Naive thymus-derived CD4-positive, alpha-beta T cell (primary cell): ENCODE results near the gene SPIB. TPM values are rescaled to one million over a fixed set of nuclear protein-coding genes. Genes with fewer than 3 reads are reported as not detected.

ENCODE experiments used
- ATAC-seq: fragments of 150-1000 bp; cut with Tn5 transposase; 2 replicates; pipeline ENCODE4 v1.10.0; 2021; ENCODE audit warnings: mild to moderate bottlenecking, moderate library complexity
- CTCF ChIA-PET: fragments of 350-600 bp; sonication (Branson Sonifier 250); formaldehyde crosslinking; loops from one replicate; lab custom pipeline; 2021; ENCODE audit warnings: antibody characterized with exemption; lab: Charles Lee
- POLR2A ChIA-PET: fragments of 350-600 bp; sonication (Branson Sonifier 250); formaldehyde crosslinking; loops from one replicate; lab custom pipeline; 2021; ENCODE audit warnings: antibody characterized with exemption, inconsistent platforms; lab: Charles Lee
- DNase-seq, 9 donors: peaks; one replicate each; pipeline versions ENCODE4 v3.0.0 to v3.0.0-alpha.2; 2020 to 2022; ENCODE audit warnings: mixed read lengths in 1 of 9
- H3K27ac ChIP-seq: one replicate; pipeline ENCODE4 v1.7.0; 2013; ENCODE audit warnings: mild to moderate bottlenecking, low read depth, low read length, moderate library complexity
- H3K27me3 ChIP-seq, 2 donors: one replicate each; pipeline ENCODE4 v1.7.0; 2013; ENCODE audit warnings: low read length in 2 of 2, mild to moderate bottlenecking in 2 of 2, moderate library complexity in 2 of 2; ENCODE audit not compliant: control insufficient read depth in 2 of 2, insufficient read depth in 2 of 2
- H3K36me3 ChIP-seq, 3 experiments: 1 replicate in 2 of 3; 2 replicates in 1 of 3; pipeline ENCODE4 v1.7.0; 2013; ENCODE audit warnings: low read length in 3 of 3, mild to moderate bottlenecking in 3 of 3, moderate library complexity in 1 of 3; ENCODE audit not compliant: insufficient read depth in 3 of 3, control insufficient read depth in 2 of 3
- H3K4me1 ChIP-seq, 2 donors: one replicate each; pipeline ENCODE4 v1.7.0; 2013; ENCODE audit warnings: low read length in 2 of 2, mild to moderate bottlenecking in 2 of 2, moderate library complexity in 1 of 2; ENCODE audit not compliant: control insufficient read depth in 2 of 2, insufficient read depth in 2 of 2
- H3K4me3 ChIP-seq: 2 replicates; pipeline ENCODE4 v1.7.0; 2013; ENCODE audit warnings: mild to moderate bottlenecking, low read length
- H3K9me3 ChIP-seq, 3 experiments: 1 replicate in 2 of 3; 2 replicates in 1 of 3; pipeline ENCODE4 v1.7.0; 2013; ENCODE audit warnings: low read length in 3 of 3; ENCODE audit not compliant: control insufficient read depth in 2 of 3
- H3K27ac Mint-ChIP-seq, 9 donors: one replicate each; pipeline ENCODE4 v1.8.0; 2020 to 2022; ENCODE audit warnings: mixed read lengths in 9 of 9, mild to moderate bottlenecking in 8 of 9, moderate library complexity in 5 of 9, inconsistent platforms in 2 of 9
- H3K27me3 Mint-ChIP-seq, 5 donors: one replicate each; pipeline ENCODE4 v1.8.0; 2021 to 2022; ENCODE audit warnings: mixed read lengths in 5 of 5, mild to moderate bottlenecking in 1 of 5
- H3K36me3 Mint-ChIP-seq, 5 donors: one replicate each; pipeline ENCODE4 v1.8.0; 2020 to 2022; ENCODE audit warnings: mixed read lengths in 5 of 5, mild to moderate bottlenecking in 3 of 5, inconsistent platforms in 1 of 5
- H3K4me1 Mint-ChIP-seq, 7 donors: one replicate each; pipeline ENCODE4 v1.8.0; 2020 to 2022; ENCODE audit warnings: mixed read lengths in 7 of 7, mild to moderate bottlenecking in 3 of 7, inconsistent platforms in 1 of 7
- H3K4me3 Mint-ChIP-seq, 10 donors: one replicate each; pipeline ENCODE4 v1.8.0; 2020 to 2022; ENCODE audit warnings: mild to moderate bottlenecking in 10 of 10, mixed read lengths in 10 of 10, moderate library complexity in 6 of 10, inconsistent platforms in 2 of 10
- H3K9me3 Mint-ChIP-seq, 11 donors: one replicate each; pipeline ENCODE4 v1.8.0; 2020 to 2022; ENCODE audit warnings: mixed read lengths in 11 of 11, mild to moderate bottlenecking in 4 of 11, inconsistent platforms in 1 of 11, moderate library complexity in 1 of 11
- intact Hi-C, 2 donors: fragments of 100-400 bp; cut with micrococcal nuclease; formaldehyde crosslinking; loops; one replicate each; pipeline ENCODE4 v1.15.1; 2023
- polyA plus RNA-seq, 2 donors: library from polyadenylated mRNA; unstranded; fragments of 300-500 nt; fragmentation: Illumina TruSeq; gene quantifications; one replicate each; pipeline ENCODE4 v1.2.3, GENCODE V29; 2021
- total RNA-seq, 6 experiments: library from RNA in 5 of 6; stranded (reverse) in 5 of 6; gene quantifications; 1 replicate in 5 of 6; 2 replicates in 1 of 6; pipeline ENCODE4 v1.2.3 and lab custom pipeline; 2021 to 2026

SPIB gene
- total and polyA plus RNA-seq, 7 experiments from 2014 or later: 0.19 to 7.5 (median 0.94) TPM

DNA sequence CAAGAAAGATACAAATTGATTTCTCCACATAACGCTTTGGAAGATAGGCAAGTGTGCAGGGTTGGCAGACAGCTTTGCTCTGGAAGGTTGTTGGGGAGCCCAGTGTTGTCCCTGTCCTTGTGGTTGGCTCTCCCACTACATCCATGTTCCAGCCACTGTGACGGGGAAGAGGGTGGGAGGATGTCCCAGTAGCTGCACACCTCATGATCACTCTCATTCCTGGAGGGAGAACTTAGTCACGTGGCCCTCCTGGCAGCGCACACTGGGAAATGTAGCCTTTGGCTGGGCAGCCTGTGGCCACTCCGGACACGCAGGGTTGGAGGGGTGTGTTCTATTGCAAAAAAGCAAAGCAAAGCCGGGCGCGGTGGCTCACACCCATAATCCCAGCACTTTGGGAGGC lies 24.7 kb upstream of the SPIB start:
- H3K36me3 ChIP-seq: peaks cover 0 to 3% (median 0%) of the 10 kb centered on the region in 3 experiments
- H3K4me1 ChIP-seq: no peaks in the 10 kb centered on the region
- H3K9me3 ChIP-seq: no peaks in the 10 kb centered on the region
- H3K27me3 ChIP-seq: no peaks in the 10 kb centered on the region
- CTCF ChIA-PET: no interaction called here
- Mint-ChIP-seq H3K36me3 (peaks cover 4 to 30% (median 11%) of the 10 kb centered on the region in 5 donors), H3K4me1 (peaks cover 0 to 7% (median 4%) of the 10 kb centered on the region in 7 donors), H3K27me3 (no peaks in the 10 kb centered on the region), H3K27ac (no peak overlapping the region), H3K9me3 (no peaks in the 10 kb centered on the region), H3K4me3 (no peak overlapping the region)
- H3K27ac ChIP-seq: no peak overlapping the region
- POLR2A ChIA-PET: no interaction called here
- DNase-seq (no peak), ATAC-seq (no peak)
- H3K4me3 ChIP-seq: no peak overlapping the region
- intact Hi-C loops: no loop called here

DNA sequence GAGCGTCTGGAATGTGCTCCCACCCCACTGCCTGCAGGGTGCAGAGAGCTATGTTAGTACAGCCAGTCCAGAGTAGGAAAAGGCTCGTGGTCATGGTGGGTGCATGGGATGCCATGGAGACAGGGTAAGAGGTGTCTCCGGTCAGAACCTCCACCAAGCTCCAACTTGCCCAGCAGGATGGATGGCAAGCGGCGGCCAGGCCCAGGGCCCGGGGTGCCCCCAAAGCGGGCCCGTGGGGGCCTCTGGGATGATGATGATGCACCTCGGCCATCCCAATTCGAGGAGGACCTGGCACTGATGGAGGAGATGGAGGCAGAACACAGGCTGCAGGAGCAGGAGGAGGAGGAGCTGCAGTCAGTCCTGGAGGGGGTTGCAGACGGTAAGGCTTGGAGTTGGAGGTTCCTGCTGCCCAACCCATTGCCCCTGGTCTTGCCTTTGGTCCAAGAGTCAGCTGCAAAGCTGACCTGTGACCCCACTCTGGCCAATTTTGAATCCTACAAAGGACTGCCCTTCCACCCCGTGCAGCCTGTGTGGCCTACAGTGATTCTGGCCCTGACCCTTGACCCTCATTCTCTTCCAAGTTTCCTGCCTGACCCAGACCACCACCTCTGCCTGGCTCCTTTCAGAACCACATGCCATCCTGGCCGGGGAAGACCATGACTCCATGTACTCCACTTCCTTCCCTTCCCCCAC lies 19.9 kb upstream of the SPIB start:
- Histone ChIP-seq H3K4me3 (no peak overlapping the region), H3K4me1 (no peaks in the 10 kb centered on the region), H3K36me3 (peaks cover 0 to 31% (median 0%) of the 10 kb centered on the region in 3 experiments), H3K27ac (no peak overlapping the region), H3K9me3 (no peaks in the 10 kb centered on the region), H3K27me3 (no peaks in the 10 kb centered on the region)
- ATAC-seq (no peak), DNase-seq (no peak)
- intact Hi-C loops: no loop called here
- H3K27me3 Mint-ChIP-seq: no peaks in the 10 kb centered on the region
- H3K9me3 Mint-ChIP-seq: no peaks in the 10 kb centered on the region
- ChIA-PET CTCF (no interaction called here), POLR2A (no interaction called here)
- peaks cover 6 to 18% (median 7%) of the 10 kb centered on the region in 5 donors for H3K36me3 Mint-ChIP-seq
- H3K4me3 Mint-ChIP-seq: no peak overlapping the region
- peaks cover 0 to 10% (median 4%) of the 10 kb centered on the region in 7 donors for H3K4me1 Mint-ChIP-seq
- H3K27ac Mint-ChIP-seq: peak overlapping the region in 2 of 9 donors; percentile 53 to 70

DNA sequence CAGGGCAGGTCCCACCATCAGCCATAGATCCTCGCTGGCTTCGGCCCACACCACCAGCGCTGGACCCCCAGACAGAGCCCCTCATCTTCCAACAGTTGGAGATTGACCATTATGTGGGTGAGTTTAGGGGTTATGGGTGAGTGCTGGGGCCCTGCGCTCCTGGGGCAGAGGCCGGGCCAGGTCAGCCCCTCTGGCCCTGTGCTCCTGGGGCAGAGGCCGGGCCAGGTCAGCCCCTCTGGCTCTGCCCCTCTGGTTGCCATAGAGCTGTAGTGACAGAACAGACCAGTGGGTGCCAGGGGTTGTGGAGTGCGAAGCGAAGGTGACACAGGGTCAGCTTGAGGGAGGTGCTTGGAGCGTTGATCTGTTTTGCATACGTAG lies 19.4 kb upstream of the SPIB start:
- no peak overlapping the region for H3K4me3 ChIP-seq
- CTCF ChIA-PET: no interaction called here
- no peaks in the 10 kb centered on the region for H3K27me3 ChIP-seq
- no peak for DNase-seq
- Mint-ChIP-seq H3K36me3 (peaks cover 4 to 21% (median 7%) of the 10 kb centered on the region in 5 donors), H3K27ac (no peak overlapping the region), H3K27me3 (no peaks in the 10 kb centered on the region), H3K4me3 (no peak overlapping the region), H3K9me3 (no peaks in the 10 kb centered on the region), H3K4me1 (peaks cover 0 to 10% (median 4%) of the 10 kb centered on the region in 7 donors)
- no peaks in the 10 kb centered on the region for H3K9me3 ChIP-seq
- H3K27ac ChIP-seq: no peak overlapping the region
- no peaks in the 10 kb centered on the region for H3K4me1 ChIP-seq
- ATAC-seq: no peak
- POLR2A ChIA-PET: no interaction called here
- intact Hi-C loops: no loop called here
- peaks cover 0 to 34% (median 0%) of the 10 kb centered on the region in 3 experiments for H3K36me3 ChIP-seq

DNA sequence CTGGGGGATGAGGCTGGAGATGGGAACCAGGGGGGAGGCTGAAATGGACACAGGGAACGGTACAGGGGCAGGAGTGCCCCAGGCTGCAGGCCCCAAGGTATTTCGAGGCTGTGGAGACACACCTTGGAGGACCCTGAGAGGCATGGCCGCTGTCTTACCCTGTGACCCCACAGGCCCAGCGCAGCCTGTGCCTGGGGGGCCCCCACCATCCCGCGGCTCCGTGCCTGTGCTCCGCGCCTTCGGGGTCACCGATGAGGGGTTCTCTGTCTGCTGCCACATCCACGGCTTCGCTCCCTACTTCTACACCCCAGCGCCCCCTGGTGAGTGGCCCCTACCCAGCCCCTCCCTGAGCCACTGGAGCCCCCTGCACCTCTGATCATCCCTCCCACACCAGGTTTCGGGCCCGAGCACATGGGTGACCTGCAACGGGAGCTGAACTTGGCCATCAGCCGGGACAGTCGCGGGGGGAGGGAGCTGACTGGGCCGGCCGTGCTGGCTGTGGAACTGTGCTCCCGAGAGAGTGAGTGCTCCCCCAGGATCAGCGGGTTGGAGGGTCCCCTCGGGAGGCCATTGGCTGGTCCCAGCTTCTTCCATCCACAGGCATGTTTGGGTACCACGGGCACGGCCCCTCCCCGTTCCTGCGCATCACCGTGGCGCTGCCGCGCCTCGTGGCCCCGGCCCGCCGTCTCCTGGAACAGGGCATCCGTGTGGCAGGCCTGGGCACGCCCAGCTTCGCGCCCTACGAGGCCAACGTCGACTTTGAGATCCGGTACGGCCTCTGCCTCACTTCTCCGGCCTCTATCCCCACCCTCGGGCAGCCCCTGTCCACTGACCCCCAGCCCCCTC lies 16.9 kb upstream of the SPIB start:
- no peak overlapping the region for H3K4me3 ChIP-seq
- ATAC-seq: no peak
- Mint-ChIP-seq H3K9me3 (no peaks in the 10 kb centered on the region), H3K4me3 (no peak overlapping the region), H3K4me1 (peaks cover 0 to 5% (median 0%) of the 10 kb centered on the region in 7 donors), H3K27me3 (no peaks in the 10 kb centered on the region), H3K36me3 (peaks cover 0 to 25% (median 4%) of the 10 kb centered on the region in 5 donors), H3K27ac (no peak overlapping the region)
- intact Hi-C loops: no loop called here
- no peak for DNase-seq
- no peak overlapping the region for H3K27ac ChIP-seq
- CTCF ChIA-PET: interaction anchor here (0.7 to 0.8 kb wide), 2 partner anchors 14 to 44 kb away, joined by 3 to 5 read pairs; no protein-coding TSS in a partner anchor
- H3K9me3 ChIP-seq: no peaks in the 10 kb centered on the region
- POLR2A ChIA-PET: no interaction called here
- no peaks in the 10 kb centered on the region for H3K4me1 ChIP-seq
- H3K27me3 ChIP-seq: no peaks in the 10 kb centered on the region
- peaks cover 0 to 51% (median 6%) of the 10 kb centered on the region in 3 experiments for H3K36me3 ChIP-seq

DNA sequence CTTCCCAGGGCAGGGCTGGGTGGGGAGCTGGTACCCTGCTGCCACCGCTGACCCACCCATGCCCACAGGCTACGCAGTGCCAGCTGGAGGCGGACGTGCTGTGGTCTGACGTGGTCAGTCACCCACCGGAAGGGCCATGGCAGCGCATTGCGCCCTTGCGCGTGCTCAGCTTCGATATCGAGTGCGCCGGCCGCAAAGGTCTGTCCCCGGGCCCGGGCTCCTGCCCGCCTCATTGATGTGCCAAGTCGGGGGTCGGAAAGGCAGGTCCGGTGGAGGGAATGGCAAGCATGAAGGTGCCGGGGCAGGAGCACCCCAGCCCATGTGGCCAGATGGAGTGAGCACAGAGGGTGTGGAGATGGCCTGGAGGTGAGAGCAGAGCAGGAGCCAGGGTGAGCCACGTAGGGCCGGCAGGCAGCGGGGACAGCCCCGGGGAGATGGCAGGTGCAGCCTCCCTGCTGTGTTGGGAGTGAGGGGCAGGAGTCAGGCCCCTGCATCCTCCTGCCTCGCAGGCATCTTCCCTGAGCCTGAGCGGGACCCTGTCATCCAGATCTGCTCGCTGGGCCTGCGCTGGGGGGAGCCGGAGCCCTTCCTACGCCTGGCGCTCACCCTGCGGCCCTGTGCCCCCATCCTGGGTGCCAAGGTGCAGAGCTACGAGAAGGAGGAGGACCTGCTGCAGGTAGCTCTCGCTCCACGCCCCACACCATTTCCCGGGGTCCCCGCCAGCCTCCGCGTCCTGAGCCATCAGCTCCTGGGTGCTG lies 16.0 kb upstream of the SPIB start:
- Mint-ChIP-seq H3K27ac (no peak overlapping the region), H3K27me3 (no peaks in the 10 kb centered on the region), H3K4me3 (no peak overlapping the region), H3K36me3 (peaks cover 0 to 25% (median 4%) of the 10 kb centered on the region in 5 donors), H3K4me1 (peaks cover 0 to 5% (median 0%) of the 10 kb centered on the region in 7 donors), H3K9me3 (no peaks in the 10 kb centered on the region)
- Histone ChIP-seq H3K27me3 (no peaks in the 10 kb centered on the region), H3K36me3 (peaks cover 0 to 55% (median 6%) of the 10 kb centered on the region in 3 experiments), H3K4me1 (no peaks in the 10 kb centered on the region), H3K9me3 (no peaks in the 10 kb centered on the region), H3K4me3 (no peak overlapping the region), H3K27ac (no peak overlapping the region)
- intact Hi-C loops: no loop called here
- ATAC-seq (no peak), DNase-seq (no peak)
- CTCF ChIA-PET: interaction anchor here (0.7 to 0.8 kb wide), 2 partner anchors 13 to 45 kb away, joined by 3 to 5 read pairs; no protein-coding TSS in a partner anchor
- POLR2A ChIA-PET: no interaction called here

DNA sequence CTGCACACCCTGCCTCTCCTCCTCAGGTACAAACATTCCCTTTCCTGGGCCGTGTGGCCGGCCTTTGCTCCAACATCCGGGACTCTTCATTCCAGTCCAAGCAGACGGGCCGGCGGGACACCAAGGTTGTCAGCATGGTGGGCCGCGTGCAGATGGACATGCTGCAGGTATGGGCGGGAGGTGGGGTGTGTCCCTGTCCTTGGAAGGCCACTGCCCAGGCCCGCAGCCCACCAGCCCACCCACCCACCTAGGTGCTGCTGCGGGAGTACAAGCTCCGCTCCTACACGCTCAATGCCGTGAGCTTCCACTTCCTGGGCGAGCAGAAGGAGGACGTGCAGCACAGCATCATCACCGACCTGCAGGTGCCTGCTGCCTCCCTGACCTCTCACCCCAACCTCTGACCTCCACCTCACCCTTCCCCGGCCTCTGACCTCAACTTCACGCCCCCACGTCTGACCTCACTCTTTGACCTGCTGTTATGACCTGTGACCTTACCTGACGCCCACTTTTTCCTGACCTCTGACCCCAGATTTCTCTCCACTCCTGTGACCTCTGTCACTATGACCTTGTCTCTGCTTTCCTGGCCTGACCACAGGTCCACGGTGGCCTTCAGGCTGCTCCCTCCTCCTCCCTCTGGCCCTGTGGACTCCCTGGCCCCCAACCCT lies 12.4 kb upstream of the SPIB start:
- H3K36me3 Mint-ChIP-seq: peaks cover 0 to 24% (median 0%) of the 10 kb centered on the region in 5 donors

More for the DNA sequence above, 12.4 kb upstream of the SPIB start:
- Histone ChIP-seq H3K4me3 (no peak overlapping the region), H3K4me1 (no peaks in the 10 kb centered on the region), H3K36me3 (peaks cover 0 to 71% (median 6%) of the 10 kb centered on the region in 3 experiments), H3K27me3 (no peaks in the 10 kb centered on the region), H3K27ac (no peak overlapping the region), H3K9me3 (no peaks in the 10 kb centered on the region)
- DNase-seq (no peak), ATAC-seq (no peak)
- Mint-ChIP-seq H3K4me1 (peaks cover 0 to 1% (median 0%) of the 10 kb centered on the region in 7 donors), H3K4me3 (no peak overlapping the region), H3K9me3 (no peaks in the 10 kb centered on the region), H3K27me3 (no peaks in the 10 kb centered on the region), H3K27ac (peak overlapping the region in 1 of 9 donors; percentile 90)
- CTCF ChIA-PET: no interaction called here
- POLR2A ChIA-PET: no interaction called here
- intact Hi-C loops: no loop called here
